ENCODE data around the gene TRUB1. TPM values are rescaled to one million over a fixed set of nuclear protein-coding genes. Genes with fewer than 3 reads are reported as not detected.

The TRUB1 gene
- total and polyA plus RNA-seq, 12 donors = 7.9 to 106 (median 52.4) TPM

DNA sequence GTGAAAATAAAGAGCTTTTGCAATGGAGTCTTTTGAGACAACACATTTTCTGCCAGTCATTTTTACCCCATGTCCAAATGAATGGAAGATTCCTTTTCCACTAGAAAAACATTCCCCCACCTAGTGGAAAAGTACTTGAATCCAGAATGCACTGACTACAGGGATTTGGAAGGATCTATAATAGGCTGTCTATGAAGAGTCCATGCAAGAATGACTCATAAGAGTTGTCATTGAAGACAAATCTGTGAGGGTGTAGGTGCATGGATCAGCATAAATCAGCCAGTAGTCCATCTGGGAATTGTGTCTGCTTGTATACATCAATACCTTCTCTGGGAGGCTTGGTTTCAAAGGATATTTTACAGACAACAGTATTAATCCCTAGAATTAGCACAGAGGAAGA is 32.5 kb upstream of the TRUB1 start:
- TF ChIP-seq CTCF (IDR thresholded peaks at IDR 0.05) (no peak), POLR2A (IDR thresholded peaks at IDR 0.05) (no peak)
- Histone ChIP-seq H3K36me3 (replicated peaks in 1 of 2) (no peaks in the 10 kb centered on the region), H3K27ac (peak overlapping the region in 2 of 5 donors; percentile 33 to 76), H3K27me3 (no peaks in the 10 kb centered on the region), H3K4me3 (no peak overlapping the region), H3K9me3 (replicated peaks in 1 of 3) (no peaks in the 10 kb centered on the region), H3K4me1 (replicated peaks in 1 of 2) (peaks cover 0 to 16% of the 10 kb centered on the region in 2 donors)
- intact Hi-C loops (cut with DNase I) = no loop called here
- no peak for DNase-seq

GRCh38 chr10:114906981-114907380 is 31.0 kb upstream of the TRUB1 start:
- DNase-seq = no peak
- TF ChIP-seq POLR2A (IDR thresholded peaks at IDR 0.05) = no peak
- no peak for TF ChIP-seq CTCF (IDR thresholded peaks at IDR 0.05)
- Histone ChIP-seq H3K9me3 (replicated peaks in 1 of 3) (no peaks in the 10 kb centered on the region), H3K36me3 (replicated peaks in 1 of 2) (no peaks in the 10 kb centered on the region), H3K27ac (no peak overlapping the region), H3K27me3 (no peaks in the 10 kb centered on the region), H3K4me3 (no peak overlapping the region), H3K4me1 (replicated peaks in 1 of 2) (peaks cover 10 to 20% of the 10 kb centered on the region in 2 donors)
- 80 to 93% (median 86%) methylated on average over 3 of the region's 3 CpGs for WGBS, 4 donors
- intact Hi-C loops (cut with DNase I) = no loop called here

DNA sequence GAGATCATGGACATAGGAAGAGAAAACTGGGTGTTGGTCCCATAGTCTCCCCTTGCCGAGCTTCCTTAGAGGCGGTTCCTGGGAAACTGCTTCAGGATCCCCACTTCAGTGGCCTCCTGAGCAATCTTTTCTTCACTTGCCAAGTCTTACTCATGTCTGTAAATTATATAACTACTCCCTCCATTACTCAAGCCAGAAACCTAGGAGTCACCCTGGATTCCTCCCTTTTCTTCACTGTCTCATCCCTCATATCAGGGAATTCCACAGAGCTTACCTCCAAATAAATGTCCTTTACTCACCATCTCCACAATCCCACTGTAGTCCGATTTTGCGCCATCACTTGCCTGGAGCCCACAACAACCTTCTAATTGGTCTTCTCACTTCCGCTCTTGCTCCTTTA is 29.1 kb upstream of the TRUB1 start:
- Histone ChIP-seq H3K27me3 (no peaks in the 10 kb centered on the region), H3K36me3 (replicated peaks in 1 of 2) (no peaks in the 10 kb centered on the region), H3K9me3 (replicated peaks in 1 of 3) (no peaks in the 10 kb centered on the region), H3K27ac (no peak overlapping the region), H3K4me1 (replicated peaks in 1 of 2) (peaks cover 10 to 28% of the 10 kb centered on the region in 2 donors), H3K4me3 (no peak overlapping the region)
- WGBS, 4 donors = 78 to 91% (median 86%) methylated on average over 5 of the region's 5 CpGs
- TF ChIP-seq POLR2A (IDR thresholded peaks at IDR 0.05) = no peak
- TF ChIP-seq CTCF (IDR thresholded peaks at IDR 0.05) = no peak
- intact Hi-C loops (cut with DNase I) = no loop called here
- no peak for DNase-seq

DNA sequence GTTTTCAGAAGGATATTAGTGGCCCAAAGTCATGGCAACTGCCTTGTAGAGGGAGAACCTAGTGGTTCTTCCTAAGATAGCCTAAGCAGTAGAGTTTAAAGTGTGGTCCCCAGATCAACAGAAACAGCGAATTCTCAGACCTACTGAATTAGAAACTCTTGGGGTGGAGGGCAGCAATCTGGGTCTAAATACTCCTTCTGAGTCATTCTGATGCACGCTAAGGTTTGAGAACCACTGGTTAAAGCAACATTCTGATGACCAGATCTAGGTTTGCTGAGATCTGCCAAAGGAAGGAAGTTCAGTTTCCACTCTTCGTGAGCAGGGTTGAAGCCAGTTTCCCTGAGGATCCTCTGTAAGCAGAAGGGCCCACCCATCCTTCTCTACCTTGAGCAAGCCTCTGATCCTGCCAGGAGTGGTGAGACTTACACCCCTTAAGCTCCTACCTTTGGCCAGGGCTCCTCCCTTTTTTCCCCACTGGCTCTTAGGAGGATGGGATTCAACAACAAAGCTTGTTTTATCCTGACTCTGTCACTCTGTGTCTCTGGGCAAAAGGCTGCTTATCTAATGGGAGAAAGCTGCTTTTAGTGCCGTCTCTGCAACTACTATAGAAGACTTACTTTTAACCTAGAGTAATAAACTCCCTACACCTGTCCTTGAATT is 26.8 kb upstream of the TRUB1 start:
- peak overlapping the region; percentile 16 to 55 (median 42) for H3K27ac ChIP-seq
- 71 to 83% (median 75%) methylated on average over 4 of the region's 4 CpGs for WGBS, 4 donors
- DNase-seq = no peak

More for the DNA sequence above, 26.8 kb upstream of the TRUB1 start:
- no peaks in the 10 kb centered on the region for H3K36me3 ChIP-seq (replicated peaks in 1 of 2)
- no peaks in the 10 kb centered on the region for H3K9me3 ChIP-seq (replicated peaks in 1 of 3)
- peaks cover 10 to 13% of the 10 kb centered on the region in 2 donors for H3K4me1 ChIP-seq (replicated peaks in 1 of 2)
- H3K4me3 ChIP-seq = no peak overlapping the region
- H3K27me3 ChIP-seq = no peaks in the 10 kb centered on the region
- no peak for TF ChIP-seq CTCF (IDR thresholded peaks at IDR 0.05)
- TF ChIP-seq POLR2A (IDR thresholded peaks at IDR 0.05) = no peak
- intact Hi-C loops (cut with DNase I) = no loop called here
